HepG2 (cell line): ENCODE measurements around the gene SRCAP. TPM values are rescaled to one million over a fixed set of nuclear protein-coding genes. Genes with fewer than 3 reads are reported as not detected.
A peak's percentile ranks its signal among the peaks of the same experiment; 100 is the strongest.

ENCODE experiments used
- ATAD3A ChIP-seq: sonication (generic); formaldehyde crosslinking; IDR thresholded peaks from 2 replicates; pipeline ENCODE4 v1.4.0; 2020; ENCODE audit warnings: missing genetic modification reagents
- CHCHD3 ChIP-seq: sonication (generic); formaldehyde crosslinking; IDR thresholded peaks from 2 replicates; pipeline ENCODE4 v1.8.0; 2022; ENCODE audit warnings: mild to moderate bottlenecking, missing genetic modification reagents, moderate library complexity
- CREB1 ChIP-seq, 2 experiments: fragments of 450-650 bp in 1 of 2; IDR thresholded peaks; 2 replicates each; pipeline ENCODE4 v1.6.1; 2016 to 2017; ENCODE audit warnings: control low read depth in 1 of 2, mild to moderate bottlenecking in 1 of 2, missing compliant biosample characterization in 1 of 2, missing genetic modification characterization in 1 of 2
- ELF1 ChIP-seq: sonication (generic); formaldehyde crosslinking; IDR thresholded peaks from 2 replicates; pipeline ENCODE4 v1.4.0; 2020; ENCODE audit warnings: missing genetic modification reagents
- GATAD2A ChIP-seq: IDR thresholded peaks from 2 replicates; pipeline ENCODE4 v1.6.1; 2016
- MAFK ChIP-seq, 2 experiments: IDR thresholded peaks in 1 of 2; conservative IDR thresholded peaks in 1 of 2; 2 replicates each; pipeline ENCODE4 v1.6.1; 2011; ENCODE audit warnings: improper control_type of control experiment in 2 of 2, low read length in 2 of 2
- MED1 ChIP-seq: sonication (generic); formaldehyde crosslinking; IDR thresholded peaks from 2 replicates; pipeline ENCODE4 v1.4.0; 2020; ENCODE audit warnings: missing genetic modification reagents
- NFATC3 ChIP-seq: sonication (generic); formaldehyde crosslinking; IDR thresholded peaks from 2 replicates; pipeline ENCODE4 v1.5.1; 2020; ENCODE audit warnings: mild to moderate bottlenecking, missing genetic modification reagents
- NFRKB ChIP-seq: fragments of 450-650 bp; IDR thresholded peaks from 2 replicates; pipeline ENCODE4 v1.6.1; 2017
- PRMT3 ChIP-seq: sonication (generic); formaldehyde crosslinking; IDR thresholded peaks from 2 replicates; pipeline ENCODE4 v1.8.1; 2022; ENCODE audit warnings: low read depth, mild to moderate bottlenecking, moderate library complexity, missing genetic modification reagents, borderline replicate concordance
- REXO4 ChIP-seq: sonication (generic); formaldehyde crosslinking; IDR thresholded peaks from 2 replicates; pipeline ENCODE4 v1.8.0; 2022; ENCODE audit warnings: missing genetic modification reagents, mild to moderate bottlenecking, borderline replicate concordance
- SALL1 ChIP-seq: sonication (generic); formaldehyde crosslinking; IDR thresholded peaks from 2 replicates; pipeline ENCODE4 v1.8.0; 2022; ENCODE audit warnings: mild to moderate bottlenecking, missing genetic modification reagents
- SNAI1 ChIP-seq: sonication (generic); formaldehyde crosslinking; IDR thresholded peaks from 2 replicates; pipeline ENCODE4 v1.5.0; 2020; ENCODE audit warnings: mild to moderate bottlenecking, missing genetic modification reagents, borderline replicate concordance
- ZBTB1 ChIP-seq: sonication (generic); formaldehyde crosslinking; IDR thresholded peaks from 2 replicates; pipeline ENCODE4 v1.4.0; 2020; ENCODE audit warnings: missing genetic modification reagents, borderline replicate concordance
- ZHX2 ChIP-seq, 2 experiments: sonication (generic) in 1 of 2; formaldehyde crosslinking in 1 of 2; IDR thresholded peaks; 2 replicates each; pipeline versions ENCODE4 v1.6.1 to v1.9.0; 2014 to 2022; ENCODE audit warnings: antibody characterized with exemption in 1 of 2, borderline replicate concordance in 1 of 2, inconsistent platforms in 1 of 2, low read depth in 1 of 2, missing genetic modification reagents in 1 of 2
- ZNF10 ChIP-seq: sonication (generic); formaldehyde crosslinking; IDR thresholded peaks from 2 replicates; pipeline ENCODE4 v1.4.0; 2020; ENCODE audit warnings: mild to moderate bottlenecking, low read depth, missing genetic modification reagents, borderline replicate concordance
- ZNF484 ChIP-seq: sonication (generic); formaldehyde crosslinking; IDR thresholded peaks from 2 replicates; pipeline ENCODE4 v1.5.1; 2020; ENCODE audit warnings: mild to moderate bottlenecking, low read depth, missing genetic modification reagents, borderline replicate concordance
- ZNF607 ChIP-seq: sonication (generic); formaldehyde crosslinking; IDR thresholded peaks from 2 replicates; pipeline ENCODE4 v1.5.1; 2020; ENCODE audit warnings: missing genetic modification reagents, mild to moderate bottlenecking, borderline replicate concordance
- ZNF660 ChIP-seq: sonication (generic); formaldehyde crosslinking; IDR thresholded peaks from 2 replicates; pipeline ENCODE4 v1.5.1; 2020; ENCODE audit warnings: mild to moderate bottlenecking, low read depth, missing genetic modification reagents, borderline replicate concordance
- ZSCAN20 ChIP-seq: sonication (generic); formaldehyde crosslinking; IDR thresholded peaks from 2 replicates; pipeline ENCODE4 v1.4.0; 2020; ENCODE audit warnings: missing genetic modification reagents, mild to moderate bottlenecking, borderline replicate concordance
- polyA plus RNA-seq, 8 experiments: library from polyadenylated mRNA; depleted of rRNA in 3 of 8; stranded (reverse) in 7 of 8; unstranded in 1 of 8; fragments of >200 nt; fragmentation: Illumina TruSeq in 4 of 8; extraction: Trizol in 4 of 8; gene quantifications; 2 replicates each; pipeline versions ENCODE4 v1.2.1 to v1.2.3, GENCODE V29; 2011 to 2016; ENCODE audit warnings: low read depth in 4 of 8, missing spikeins in 1 of 8, mixed read lengths in 1 of 8; ENCODE audit not compliant: insufficient read depth in 1 of 8
- total RNA-seq, 5 experiments: library from RNA; depleted of rRNA; stranded (reverse); fragments of >200 nt; fragmentation: Illumina TruSeq; extraction: Trizol; gene quantifications; 2 replicates each; pipeline ENCODE4 v1.2.3, GENCODE V29; 2016; ENCODE audit warnings: low read depth in 1 of 5
- TF ChIP-seq, protein P1 (sequence below): sonication (generic); formaldehyde crosslinking; IDR thresholded peaks from 2 replicates; pipeline ENCODE4 v1.5.0; 2020; ENCODE audit warnings: mild to moderate bottlenecking, missing genetic modification reagents

SRCAP gene
- total and polyA plus RNA-seq, 2 of the 13 experiments (the other 11 are each of a cell fraction or from before 2014, with no cell fraction given), result 4.9 to 9.0 TPM

GRCh38 chr16:30657866-30658730 lies 40.9 kb upstream of the SRCAP start, which contains the start of gene FBRS (continued):
- TF ChIP-seq ZSCAN20 (CRISPR knock-in tag) (no peak), NFATC3 (CRISPR knock-in tag) (no peak), PRMT3 (no peak), CHCHD3 (CRISPR knock-in tag) (no peak), ZNF607 (CRISPR knock-in tag) (peak; percentile 64), ZBTB1 (no peak), ATAD3A (no peak), SALL1 (peak; percentile 79), NFRKB (no peak), ZHX2 (IDR thresholded peaks at IDR 0.05; ENCODE audit: low read depth) (peak; percentile 49), ZHX2 (CRISPR knock-in tag; IDR thresholded peaks at IDR 0.05; ENCODE audit: borderline replicate concordance) (no peak; the same call in 1 of the 2 replicates), ELF1 (peak; percentile 79; the same call in 1 of the 2 replicates), MED1 (peak; percentile 79), GATAD2A (CRISPR knock-in tag) (peak; percentile 88), REXO4 (CRISPR knock-in tag) (no peak), MAFK (conservative IDR thresholded peaks at IDR 0.05 in 1 of 2, IDR thresholded peaks at IDR 0.05 in 1 of 2; ENCODE audit: low read length in 2 of 2) (no peak), ZNF660 (CRISPR knock-in tag) (no peak), ZNF484 (no peak), ZNF10 (CRISPR knock-in tag) (no peak), CREB1 (IDR thresholded peaks at IDR 0.05) (peak; percentile 90), CREB1 (CRISPR knock-in tag; IDR thresholded peaks at IDR 0.05) (peak; percentile 94), SNAI1 (CRISPR knock-in tag) (no peak; the same call in 1 of the 2 replicates)
- TF ChIP-seq, protein P1, sequence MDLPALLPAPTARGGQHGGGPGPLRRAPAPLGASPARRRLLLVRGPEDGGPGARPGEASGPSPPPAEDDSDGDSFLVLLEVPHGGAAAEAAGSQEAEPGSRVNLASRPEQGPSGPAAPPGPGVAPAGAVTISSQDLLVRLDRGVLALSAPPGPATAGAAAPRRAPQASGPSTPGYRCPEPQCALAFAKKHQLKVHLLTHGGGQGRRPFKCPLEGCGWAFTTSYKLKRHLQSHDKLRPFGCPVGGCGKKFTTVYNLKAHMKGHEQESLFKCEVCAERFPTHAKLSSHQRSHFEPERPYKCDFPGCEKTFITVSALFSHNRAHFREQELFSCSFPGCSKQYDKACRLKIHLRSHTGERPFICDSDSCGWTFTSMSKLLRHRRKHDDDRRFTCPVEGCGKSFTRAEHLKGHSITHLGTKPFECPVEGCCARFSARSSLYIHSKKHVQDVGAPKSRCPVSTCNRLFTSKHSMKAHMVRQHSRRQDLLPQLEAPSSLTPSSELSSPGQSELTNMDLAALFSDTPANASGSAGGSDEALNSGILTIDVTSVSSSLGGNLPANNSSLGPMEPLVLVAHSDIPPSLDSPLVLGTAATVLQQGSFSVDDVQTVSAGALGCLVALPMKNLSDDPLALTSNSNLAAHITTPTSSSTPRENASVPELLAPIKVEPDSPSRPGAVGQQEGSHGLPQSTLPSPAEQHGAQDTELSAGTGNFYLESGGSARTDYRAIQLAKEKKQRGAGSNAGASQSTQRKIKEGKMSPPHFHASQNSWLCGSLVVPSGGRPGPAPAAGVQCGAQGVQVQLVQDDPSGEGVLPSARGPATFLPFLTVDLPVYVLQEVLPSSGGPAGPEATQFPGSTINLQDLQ (CRISPR knock-in tag), result peak; percentile 86; the same call in 1 of the 2 replicates
